Caco-2 (cell line): ENCODE data around the gene FAM180B. TPM values are rescaled to one million over a fixed set of nuclear protein-coding genes. Genes with fewer than 3 reads are reported as not detected.

Experiments used
- BruUV-seq: library from RNA; stranded (reverse); fragments of 400-500 nt; replicated peaks from 2 replicates; lab custom pipeline; 2021; lab: Mats Ljungman, UMichigan
- CTCF ChIA-PET: fragments of 300-600 bp; sonication (Branson Sonifier 250); formaldehyde crosslinking; loops from one replicate; lab custom pipeline; 2022; ENCODE audit warnings: antibody characterized with exemption; lab: Charles Lee
- POLR2A ChIA-PET: fragments of 300-600 bp; sonication (Branson Sonifier 250); formaldehyde crosslinking; loops from one replicate; lab custom pipeline; 2022; ENCODE audit warnings: antibody characterized with exemption; lab: Charles Lee
- DNase-seq, 2 experiments: peaks; one replicate each; pipeline versions ENCODE4 v3.0.0 to v3.0.0-alpha.2; 2020 to 2022
- H3K27me3 ChIP-seq: replicated peaks from 2 replicates; pipeline ENCODE4 v1.6.0; 2011; ENCODE audit warnings: low read length; ENCODE audit not compliant: control insufficient read depth, insufficient read depth
- H3K36me3 ChIP-seq: 2 replicates; pipeline ENCODE4 v1.5.1; 2011; ENCODE audit warnings: low read length; ENCODE audit not compliant: control insufficient read depth, insufficient read depth
- H3K4me1 ChIP-seq: fragments of 250-450 bp; sonication (Bioruptor Pico); 2 replicates; pipeline ENCODE4 v1.5.1; 2020; ENCODE audit warnings: mild to moderate bottlenecking
- H3K4me3 ChIP-seq: 2 replicates; pipeline ENCODE4 v1.5.1; 2011; ENCODE audit warnings: low read depth, mild to moderate bottlenecking, control low read depth, low read length
- H3K9me3 ChIP-seq: fragments of 250-450 bp; sonication (Bioruptor Pico); 2 replicates; pipeline ENCODE4 v1.5.1; 2020; ENCODE audit warnings: mild to moderate bottlenecking, moderate library complexity
- H3K27ac Mint-ChIP-seq: one replicate; pipeline ENCODE4 v1.8.0; 2022; ENCODE audit warnings: mixed read lengths; ENCODE audit not compliant: unreplicated experiment
- H3K27me3 Mint-ChIP-seq: one replicate; pipeline ENCODE4 v1.8.0; 2022; ENCODE audit warnings: mixed read lengths; ENCODE audit not compliant: insufficient read depth, unreplicated experiment
- H3K36me3 Mint-ChIP-seq: one replicate; pipeline ENCODE4 v1.8.0; 2022; ENCODE audit warnings: mild to moderate bottlenecking, mixed read lengths; ENCODE audit not compliant: insufficient read depth, unreplicated experiment
- H3K4me1 Mint-ChIP-seq: one replicate; pipeline ENCODE4 v1.8.0; 2022; ENCODE audit warnings: low read depth, mixed read lengths; ENCODE audit not compliant: unreplicated experiment
- H3K4me3 Mint-ChIP-seq: one replicate; pipeline ENCODE4 v1.8.0; 2022; ENCODE audit warnings: mild to moderate bottlenecking, moderate library complexity, mixed read lengths; ENCODE audit not compliant: unreplicated experiment
- H3K9me3 Mint-ChIP-seq: one replicate; pipeline ENCODE4 v1.8.0; 2022; ENCODE audit warnings: mixed read lengths; ENCODE audit not compliant: unreplicated experiment
- CTCF ChIP-seq, 2 experiments: fragments of 200-600 bp in 1 of 2; IDR thresholded peaks; 1 replicate in 1 of 2; 2 replicates in 1 of 2; pipeline versions ENCODE4 v1.5.1 to v1.8.0; 2011 to 2022; ENCODE audit warnings: antibody characterized with exemption in 1 of 2, control low read depth in 1 of 2, inconsistent platforms in 1 of 2, low read depth in 1 of 2, low read length in 1 of 2, mild to moderate bottlenecking in 1 of 2, moderate library complexity in 1 of 2; ENCODE audit not compliant: insufficient read depth in 1 of 2, severe bottlenecking in 1 of 2, unreplicated experiment in 1 of 2
- intact Hi-C: fragments of 100-400 bp; cut with micrococcal nuclease; formaldehyde crosslinking; loops from one replicate; pipeline ENCODE4 v1.10.0; 2022; ENCODE audit not compliant: unreplicated experiment
- total RNA-seq: library from RNA; stranded (reverse); gene quantifications from 2 replicates; pipeline ENCODE4 v1.2.3, GENCODE V29; 2022

The FAM180B gene
- total RNA-seq, 1 experiment from 2014 or later = not detected

DNA sequence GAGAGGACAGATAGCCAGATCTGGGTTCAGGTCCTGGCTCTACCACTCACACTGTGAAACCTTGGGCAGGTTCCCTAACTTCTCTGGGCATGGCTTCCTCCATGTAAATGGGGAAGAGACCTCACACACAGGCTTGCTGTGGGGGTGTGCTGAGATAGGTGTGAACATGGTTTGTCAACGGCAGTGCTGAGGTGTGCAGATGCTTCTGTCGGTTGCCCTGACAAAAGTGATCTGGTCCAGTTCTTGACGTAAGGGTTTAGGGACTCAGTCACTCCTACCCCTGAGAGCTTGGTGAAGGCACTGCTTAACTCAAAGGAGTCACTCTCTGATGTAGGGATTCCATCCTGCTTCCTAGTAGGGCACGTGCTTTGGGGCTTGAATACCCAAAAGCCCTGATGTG lies 5.8 kb downstream of the FAM180B start:
- H3K27me3 ChIP-seq = peaks cover 4% of the 10 kb centered on the region
- H3K9me3 ChIP-seq = no peaks in the 10 kb centered on the region
- POLR2A ChIA-PET = interaction anchor here (0.6 kb wide), 1 partner anchor 331 kb away, joined by 8 read pairs; no protein-coding TSS in a partner anchor
- no peak for DNase-seq
- Mint-ChIP-seq H3K9me3 (no peaks in the 10 kb centered on the region), H3K4me1 (no peaks in the 10 kb centered on the region), H3K4me3 (no peak overlapping the region), H3K36me3 (no peaks in the 10 kb centered on the region), H3K27me3 (peaks cover 12% of the 10 kb centered on the region), H3K27ac (no peak overlapping the region)
- no peak overlapping the region for H3K4me3 ChIP-seq
- intact Hi-C loops = no loop called here
- CTCF ChIA-PET = no interaction called here
- H3K4me1 ChIP-seq = 0 out of 2 replicates have a peak, but pooled peaks cover 5% of the 10 kb centered on the region
- no TSS peak for BruUV-seq
- TF ChIP-seq CTCF (IDR thresholded peaks at IDR 0.05; ENCODE audit: insufficient read depth in 1 of 2, low read depth in 1 of 2, low read length in 1 of 2, severe bottlenecking in 1 of 2, unreplicated experiment in 1 of 2) = no peak
- H3K36me3 ChIP-seq = no peaks in the 10 kb centered on the region

GRCh38 chr11:47592970-47593369 lies 6.5 kb downstream of the FAM180B start:
- Mint-ChIP-seq H3K4me1 (no peaks in the 10 kb centered on the region), H3K4me3 (peak overlapping the region; percentile 64), H3K9me3 (no peaks in the 10 kb centered on the region), H3K36me3 (no peaks in the 10 kb centered on the region), H3K27ac (no peak overlapping the region), H3K27me3 (peaks cover 12% of the 10 kb centered on the region)
- Histone ChIP-seq H3K4me3 (no peak overlapping the region), H3K9me3 (no peaks in the 10 kb centered on the region), H3K36me3 (no peaks in the 10 kb centered on the region), H3K4me1 (0 out of 2 replicates have a peak, but pooled peaks cover 5% of the 10 kb centered on the region), H3K27me3 (peaks cover 4% of the 10 kb centered on the region)
- CTCF ChIA-PET = no interaction called here
- intact Hi-C loops = no loop called here
- BruUV-seq = no TSS peak
- no peak for TF ChIP-seq CTCF (IDR thresholded peaks at IDR 0.05; ENCODE audit: insufficient read depth in 1 of 2, low read depth in 1 of 2, low read length in 1 of 2, severe bottlenecking in 1 of 2, unreplicated experiment in 1 of 2)
- DNase-seq = no peak
- POLR2A ChIA-PET = interaction anchor here (0.6 kb wide), 1 partner anchor 331 kb away, joined by 8 read pairs; no protein-coding TSS in a partner anchor

- Mint-ChIP-seq H3K9me3 (no peaks in the 10 kb centered on the region), H3K36me3 (no peaks in the 10 kb centered on the region), H3K4me3 (peak overlapping the region; percentile 64), H3K27ac (no peak overlapping the region), H3K27me3 (peaks cover 12% of the 10 kb centered on the region), H3K4me1 (no peaks in the 10 kb centered on the region)
- Histone ChIP-seq H3K9me3 (no peaks in the 10 kb centered on the region), H3K4me1 (0 out of 2 replicates have a peak, but pooled peaks cover 5% of the 10 kb centered on the region), H3K36me3 (no peaks in the 10 kb centered on the region), H3K27me3 (peaks cover 4% of the 10 kb centered on the region), H3K4me3 (peak overlapping the region; percentile 50; the same call in 1 of the 2 replicates)
- no TSS peak for BruUV-seq
- intact Hi-C loops = no loop called here
- no peak for DNase-seq
- ChIA-PET POLR2A (no interaction called here), CTCF (no interaction called here)
- TF ChIP-seq CTCF (IDR thresholded peaks at IDR 0.05; ENCODE audit: insufficient read depth in 1 of 2, low read depth in 1 of 2, low read length in 1 of 2, severe bottlenecking in 1 of 2, unreplicated experiment in 1 of 2) = no peak
These were observed 7.0 kb downstream of the FAM180B start for GRCh38 chr11:47593492-47593933.
